ENCODE measurements around the gene RAB5B.
A peak's percentile ranks its signal among the peaks of the same experiment; 100 is the strongest.

RAB5B gene

GRCh38 chr12:56004211-56004610 is 30.3 kb downstream of the RAB5B start:
- TF ChIP-seq CTCF (conservative IDR thresholded peaks at IDR 0.05; ENCODE audit: low read depth, low read length), result no peak
- no peak overlapping the region for H3K4me3 ChIP-seq (ENCODE audit: low read length)
- DNase-seq (ENCODE audit: low read depth), result no peak

- TF ChIP-seq CTCF (conservative IDR thresholded peaks at IDR 0.05; ENCODE audit: low read depth, low read length), result no peak
- DNase-seq (ENCODE audit: low read depth), result no peak
- peak overlapping the region; percentile 84 for H3K4me3 ChIP-seq (ENCODE audit: low read length)
These were observed 34.0 kb downstream of the RAB5B start for GRCh38 chr12:56007564-56008559.

GRCh38 chr12:56010111-56010570 is 36.3 kb downstream of the RAB5B start:
- TF ChIP-seq CTCF (conservative IDR thresholded peaks at IDR 0.05; ENCODE audit: low read depth, low read length), result no peak
- no peak for DNase-seq (ENCODE audit: low read depth)
- no peak overlapping the region for H3K4me3 ChIP-seq (ENCODE audit: low read length)

- no peak overlapping the region for H3K4me3 ChIP-seq (ENCODE audit: low read length)
- DNase-seq (ENCODE audit: low read depth), result no peak
- no peak for TF ChIP-seq CTCF (conservative IDR thresholded peaks at IDR 0.05; ENCODE audit: low read depth, low read length)
These were observed 37.7 kb downstream of the RAB5B start for GRCh38 chr12:56011509-56012090.

GRCh38 chr12:56013482-56013881 is 39.6 kb downstream of the RAB5B start:
- no peak overlapping the region for H3K4me3 ChIP-seq (ENCODE audit: low read length)
- TF ChIP-seq CTCF (conservative IDR thresholded peaks at IDR 0.05; ENCODE audit: low read depth, low read length), result no peak
- no peak for DNase-seq (ENCODE audit: low read depth)

- H3K4me3 ChIP-seq (ENCODE audit: low read length), result no peak overlapping the region
- no peak for DNase-seq (ENCODE audit: low read depth)
- TF ChIP-seq CTCF (conservative IDR thresholded peaks at IDR 0.05; ENCODE audit: low read depth, low read length), result no peak
These were observed 40.3 kb downstream of the RAB5B start for GRCh38 chr12:56014205-56014604.
